Measurements from ENCODE around the gene LSAMP. TPM values are rescaled to one million over a fixed set of nuclear protein-coding genes. Genes with fewer than 3 reads are reported as not detected.

Gene LSAMP
- total and polyA plus RNA-seq, 2 of the 8 experiments (the other 6 are each of a cell fraction or from before 2014, with no cell fraction given) = 1.8 to 5.7 TPM

GRCh38 chr3:116161575-116162525 lies 283.4 kb downstream of the LSAMP start:
- no peaks in the 10 kb centered on the region for H3K9me3 ChIP-seq (ENCODE audit: insufficient read depth in 2 of 2, low read depth in 1 of 2, low read length in 1 of 2)
- H3K9ac ChIP-seq (replicated peaks in 1 of 4; ENCODE audit: extremely low read depth in 1 of 4, low read depth in 3 of 4, low read length in 3 of 4) = no peak overlapping the region
- FAIRE-seq = no peak
- ChIA-PET CTCF (ENCODE audit: partially characterized antibody) (interaction anchor here (0.6 to 1.5 kb wide), 3 partner anchors 9 to 12 kb away, joined by 3 to 6 read pairs (median 4); no protein-coding TSS in a partner anchor), POLR2A (ENCODE audit: partially characterized antibody) (no interaction called here)
- H3K36me3 ChIP-seq (ENCODE audit: control insufficient read depth in 2 of 4, insufficient read depth in 4 of 4, low read length in 3 of 4) = no peaks in the 10 kb centered on the region
- no peaks in the 10 kb centered on the region for H3K79me2 ChIP-seq (ENCODE audit: control insufficient read depth in 1 of 2, insufficient read depth in 2 of 2, low read length in 2 of 2)
- TF ChIP-seq SP2 (IDR thresholded peaks at IDR 0.05; ENCODE audit: low read length) (no peak), USF2 (IDR thresholded peaks at IDR 0.05; ENCODE audit: low read length) (no peak), MAFK (IDR thresholded peaks at IDR 0.05; ENCODE audit: low read depth, low read length) (peak; percentile 38; the same call in 1 of the 2 replicates), POU5F1 (IDR thresholded peaks at IDR 0.05; ENCODE audit: low read depth, low read length) (no peak)
- H3K27ac ChIP-seq (ENCODE audit: low read depth, low read length) = no peak overlapping the region
- no peaks in the 10 kb centered on the region for H3K79me1 ChIP-seq (ENCODE audit: low read depth, low read length)
- H2BK120ac ChIP-seq (replicated peaks; ENCODE audit: low read depth, low read length) = no peak overlapping the region
- no peak overlapping the region for H3K4me2 ChIP-seq (ENCODE audit: insufficient read depth in 1 of 2, low read depth in 2 of 2, low read length in 2 of 2)
- H4K8ac ChIP-seq (ENCODE audit: extremely low read depth, insufficient read depth, low read length) = no peak overlapping the region
- H3K18ac ChIP-seq (ENCODE audit: extremely low read depth, low read length) = no peak overlapping the region
- WGBS, 2 experiments (ENCODE audit: extremely low coverage in 1 of 2, insufficient coverage in 1 of 2, insufficient read length in 1 of 2, insufficient replicate concordance in 2 of 2, low coverage in 1 of 2, low lambda C conversion rate in 2 of 2, missing lambda C conversion rate in 1 of 2) = 86% methylated on average over 5 of the region's 5 CpGs; no CpG with 5 or more reads in 1 of the 2 experiments
- no peaks in the 10 kb centered on the region for H3K27me3 ChIP-seq (replicated peaks in 1 of 4; ENCODE audit: control insufficient read depth in 3 of 4, extremely low read depth in 1 of 4, insufficient read depth in 3 of 4, low read length in 3 of 4)
- H3K23ac ChIP-seq (ENCODE audit: insufficient read length) = no peak overlapping the region
- no peak overlapping the region for H4K91ac ChIP-seq (replicated peaks; ENCODE audit: insufficient read length, low read length)
- H4K5ac ChIP-seq (ENCODE audit: insufficient read length, low read depth, low read length) = no peak overlapping the region
- no peaks in the 10 kb centered on the region for H4K20me1 ChIP-seq (replicated peaks in 1 of 2; ENCODE audit: control insufficient read depth in 1 of 2, insufficient read depth in 2 of 2, low read length in 2 of 2)
- no peak overlapping the region for H2BK12ac ChIP-seq (ENCODE audit: low read depth, low read length)
- H3K4me3 ChIP-seq (ENCODE audit: extremely low read depth in 1 of 4, insufficient read depth in 2 of 4, low read depth in 3 of 4, low read length in 4 of 4) = no peak overlapping the region
- no peaks in the 10 kb centered on the region; a peak in 1 of 7 replicates for H3K4me1 ChIP-seq (replicated peaks in 1 of 4; ENCODE audit: control insufficient read depth in 3 of 4, insufficient read depth in 4 of 4, low read length in 3 of 4)
- H3K56ac ChIP-seq (replicated peaks; ENCODE audit: insufficient read length, low read depth, low read length) = no peak overlapping the region
- no peak overlapping the region for H3K14ac ChIP-seq (ENCODE audit: insufficient read length)
- no peak for DNase-seq (ENCODE audit: low read depth in 1 of 2, low spot score in 2 of 2)
- no peak overlapping the region for H2BK20ac ChIP-seq (ENCODE audit: low read length)
- H2AK5ac ChIP-seq (ENCODE audit: low read depth, low read length) = no peak overlapping the region
- no peak overlapping the region for H2BK15ac ChIP-seq (ENCODE audit: low read length)
- no peak overlapping the region for H2AFZ ChIP-seq (ENCODE audit: low read length)
- H3K23me2 ChIP-seq (ENCODE audit: low read depth, low read length) = no peaks in the 10 kb centered on the region
- no peak overlapping the region for H2BK5ac ChIP-seq (ENCODE audit: low read depth, low read length)
- no peak overlapping the region for H3K4ac ChIP-seq (replicated peaks; ENCODE audit: insufficient read length, low read depth, low read length)

Data from H1 (cell line).